BE2C (cell line): ENCODE measurements around the gene CYSTM1.

Experiments used
- DNase-seq: peaks from one replicate; pipeline ENCODE4 v3.0.0-alpha.2; 2020
- H3K27me3 ChIP-seq: fragments of 250-450 bp; sonication (Bioruptor Pico); 2 replicates; pipeline ENCODE4 v1.5.1; 2020; ENCODE audit warnings: mild to moderate bottlenecking
- H3K36me3 ChIP-seq: fragments of 250-450 bp; sonication (Bioruptor Pico); 2 replicates; pipeline ENCODE4 v1.5.1; 2020; ENCODE audit warnings: mild to moderate bottlenecking
- H3K4me1 ChIP-seq: fragments of 250-450 bp; sonication (Bioruptor Pico); 2 replicates; pipeline ENCODE4 v1.5.1; 2020
- H3K4me3 ChIP-seq: 2 replicates; pipeline ENCODE4 v1.5.1; 2011; ENCODE audit warnings: low read depth, low read length
- H3K9me3 ChIP-seq: fragments of 250-450 bp; sonication (Bioruptor Pico); 2 replicates; pipeline ENCODE4 v1.5.1; 2020
- TF ChIP-seq, protein P1 (sequence below): IDR thresholded peaks from 2 replicates; pipeline ENCODE4 v1.5.1; 2012; ENCODE audit warnings: mild to moderate bottlenecking, low read depth, low read length

The CYSTM1 gene

DNA sequence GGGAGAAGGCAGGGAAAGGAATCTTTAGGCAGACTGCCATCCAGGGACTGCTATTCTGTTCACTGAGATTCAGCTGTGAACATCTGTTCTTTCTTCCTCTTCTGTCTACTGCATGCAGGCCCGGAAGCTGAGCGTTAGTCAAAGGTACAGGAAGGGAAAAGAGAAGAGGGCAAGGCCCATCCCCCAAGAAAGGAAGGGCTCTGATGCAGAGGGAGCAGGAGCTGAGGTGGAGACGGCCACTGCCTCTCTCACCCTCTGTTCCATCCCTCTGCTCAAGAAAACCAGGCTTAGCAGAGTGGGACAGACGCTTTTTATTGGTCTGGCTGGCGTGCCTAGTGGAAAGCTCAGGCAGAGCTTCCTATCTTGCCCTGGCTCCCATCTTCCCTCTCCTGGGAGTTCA is 70.4 kb downstream of the CYSTM1 start:
- DNase-seq: no peak
- Histone ChIP-seq H3K9me3 (no peaks in the 10 kb centered on the region), H3K4me3 (no peak overlapping the region), H3K27me3 (no peaks in the 10 kb centered on the region), H3K36me3 (peaks cover 14% of the 10 kb centered on the region), H3K4me1 (peaks cover 12% of the 10 kb centered on the region)
- TF ChIP-seq, protein P1, sequence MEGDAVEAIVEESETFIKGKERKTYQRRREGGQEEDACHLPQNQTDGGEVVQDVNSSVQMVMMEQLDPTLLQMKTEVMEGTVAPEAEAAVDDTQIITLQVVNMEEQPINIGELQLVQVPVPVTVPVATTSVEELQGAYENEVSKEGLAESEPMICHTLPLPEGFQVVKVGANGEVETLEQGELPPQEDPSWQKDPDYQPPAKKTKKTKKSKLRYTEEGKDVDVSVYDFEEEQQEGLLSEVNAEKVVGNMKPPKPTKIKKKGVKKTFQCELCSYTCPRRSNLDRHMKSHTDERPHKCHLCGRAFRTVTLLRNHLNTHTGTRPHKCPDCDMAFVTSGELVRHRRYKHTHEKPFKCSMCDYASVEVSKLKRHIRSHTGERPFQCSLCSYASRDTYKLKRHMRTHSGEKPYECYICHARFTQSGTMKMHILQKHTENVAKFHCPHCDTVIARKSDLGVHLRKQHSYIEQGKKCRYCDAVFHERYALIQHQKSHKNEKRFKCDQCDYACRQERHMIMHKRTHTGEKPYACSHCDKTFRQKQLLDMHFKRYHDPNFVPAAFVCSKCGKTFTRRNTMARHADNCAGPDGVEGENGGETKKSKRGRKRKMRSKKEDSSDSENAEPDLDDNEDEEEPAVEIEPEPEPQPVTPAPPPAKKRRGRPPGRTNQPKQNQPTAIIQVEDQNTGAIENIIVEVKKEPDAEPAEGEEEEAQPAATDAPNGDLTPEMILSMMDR: no peak

DNA sequence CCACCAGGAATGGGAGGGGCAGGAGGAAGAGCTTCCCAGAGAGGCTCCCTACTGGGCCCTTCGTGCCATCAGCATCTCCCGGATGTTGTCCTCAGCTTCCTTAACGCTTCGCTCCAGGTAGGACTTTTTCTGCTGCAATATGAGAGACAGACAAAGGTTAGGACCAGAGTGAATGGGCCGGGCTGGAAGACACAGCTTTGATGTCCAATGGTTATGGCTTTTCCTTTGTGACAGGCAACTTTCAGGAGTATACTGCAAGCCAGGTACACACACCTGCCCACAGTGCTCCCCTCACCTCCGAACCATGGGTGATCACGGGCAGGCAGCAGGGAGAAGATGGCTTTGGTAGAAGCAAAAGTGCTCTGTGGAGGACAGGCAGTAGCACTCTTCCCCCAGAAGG is 70.9 kb downstream of the CYSTM1 start:
- no peak overlapping the region for H3K4me3 ChIP-seq
- TF ChIP-seq, protein P1: no peak
- peaks cover 9% of the 10 kb centered on the region for H3K4me1 ChIP-seq
- peaks cover 14% of the 10 kb centered on the region for H3K36me3 ChIP-seq
- H3K27me3 ChIP-seq: no peaks in the 10 kb centered on the region
- no peak for DNase-seq
- no peaks in the 10 kb centered on the region for H3K9me3 ChIP-seq

DNA sequence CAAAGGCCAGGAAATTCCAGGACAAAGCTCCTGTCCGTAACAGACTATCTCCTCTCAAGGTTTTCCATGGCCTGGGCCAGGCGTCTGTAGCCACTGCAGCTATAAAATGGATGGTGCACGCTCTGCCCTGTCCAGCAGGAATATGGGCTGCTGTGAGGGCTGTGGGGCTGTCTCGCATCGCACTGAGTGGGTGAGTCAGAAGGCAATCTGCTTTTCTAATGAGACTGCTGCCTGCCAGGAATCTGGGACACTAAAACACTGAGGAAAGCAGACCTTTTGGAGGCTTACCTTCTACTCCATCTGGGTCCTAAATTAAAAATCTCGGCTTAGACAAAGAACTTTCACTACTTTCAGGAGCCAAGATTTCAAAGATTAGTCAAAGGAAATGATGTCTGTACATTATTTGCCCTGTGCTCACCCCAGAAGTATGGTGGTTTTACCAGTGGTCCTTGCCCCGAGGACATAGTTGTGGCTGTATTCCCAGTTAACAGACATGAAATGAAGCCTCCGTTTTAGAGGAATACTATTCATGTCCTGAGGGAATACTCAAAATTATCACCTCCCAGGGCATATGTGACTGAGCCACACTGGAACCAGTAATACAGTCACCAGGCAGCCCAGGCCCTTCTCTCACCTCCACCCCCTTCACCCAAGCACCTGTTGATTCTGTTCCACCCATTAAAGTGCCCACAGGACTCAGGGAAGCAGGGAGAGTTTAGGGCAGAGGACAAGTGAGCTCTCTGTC is 71.6 kb downstream of the CYSTM1 start:
- Histone ChIP-seq H3K36me3 (peaks cover 14% of the 10 kb centered on the region), H3K4me3 (no peak overlapping the region), H3K9me3 (no peaks in the 10 kb centered on the region), H3K4me1 (peaks cover 6% of the 10 kb centered on the region), H3K27me3 (no peaks in the 10 kb centered on the region)
- TF ChIP-seq, protein P1: no peak
- DNase-seq: peak; percentile 71

DNA sequence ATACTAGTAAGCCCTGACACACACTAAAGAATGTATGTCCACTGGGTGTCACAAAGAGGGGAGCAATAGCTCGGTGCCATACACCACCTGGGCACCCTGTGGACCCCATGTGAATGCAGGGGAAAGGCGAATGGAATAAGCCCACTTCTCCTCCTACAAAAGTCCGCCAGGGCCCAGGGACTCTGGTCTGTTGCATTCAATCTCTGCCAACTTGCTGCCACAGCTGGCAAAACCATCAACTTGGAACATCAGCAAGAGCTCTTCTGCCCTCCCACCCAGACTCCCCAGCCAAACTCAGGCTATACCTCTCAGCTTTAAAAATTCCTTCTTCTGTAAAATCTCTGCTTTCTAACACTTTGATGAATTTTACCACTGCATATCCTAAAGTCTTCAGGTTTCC is 73.4 kb downstream of the CYSTM1 start:
- Histone ChIP-seq H3K4me1 (no peaks in the 10 kb centered on the region), H3K36me3 (peaks cover 14% of the 10 kb centered on the region), H3K4me3 (no peak overlapping the region), H3K27me3 (no peaks in the 10 kb centered on the region), H3K9me3 (no peaks in the 10 kb centered on the region)
- TF ChIP-seq, protein P1: no peak
- no peak for DNase-seq

DNA sequence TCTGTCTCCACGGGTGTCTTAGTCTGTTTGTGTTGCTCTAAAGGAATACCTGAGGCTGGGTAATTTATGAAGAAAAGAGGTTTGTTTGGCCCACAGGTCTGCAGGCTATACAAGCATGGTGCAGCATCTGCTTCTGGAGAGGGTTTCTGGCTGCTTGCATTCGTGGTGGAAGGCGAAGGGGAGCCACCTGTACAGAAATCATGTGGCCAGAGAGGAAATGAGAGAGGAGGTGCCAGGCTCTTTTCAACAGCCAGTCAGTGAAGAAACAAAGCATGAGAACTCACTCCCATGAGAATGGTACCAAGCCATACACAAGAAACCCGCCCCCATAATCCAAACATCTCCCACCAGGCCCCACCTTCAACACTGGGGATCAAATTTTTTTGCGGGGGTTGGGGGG is 74.5 kb downstream of the CYSTM1 start:
- Histone ChIP-seq H3K4me1 (no peaks in the 10 kb centered on the region), H3K36me3 (peaks cover 11% of the 10 kb centered on the region)

DNA sequence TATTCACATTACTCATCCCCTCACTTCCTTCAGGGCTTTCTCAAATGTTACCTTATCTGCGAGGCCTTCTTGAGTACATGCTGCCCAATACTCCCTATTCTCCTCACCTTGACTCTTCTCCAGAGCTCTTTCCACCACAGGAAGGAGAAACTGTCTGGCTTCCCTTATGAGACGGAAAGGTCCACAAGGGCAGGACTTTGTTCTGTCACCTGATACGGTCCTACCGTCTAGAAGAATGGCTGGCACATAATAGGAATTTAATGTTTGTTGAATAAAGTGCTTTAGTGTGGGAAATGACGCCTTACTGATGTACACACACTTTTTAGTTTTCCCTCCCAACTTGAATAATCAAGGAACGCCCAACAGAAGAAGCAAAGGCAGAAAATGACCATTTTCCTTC is 75.4 kb downstream of the CYSTM1 start:
- no peak for DNase-seq
- Histone ChIP-seq H3K9me3 (no peaks in the 10 kb centered on the region), H3K4me1 (no peaks in the 10 kb centered on the region), H3K27me3 (no peaks in the 10 kb centered on the region), H3K4me3 (no peak overlapping the region), H3K36me3 (peaks cover 4% of the 10 kb centered on the region; the same call in 1 of the 2 replicates)
- TF ChIP-seq, protein P1: no peak

More for the DNA sequence above, 74.5 kb downstream of the CYSTM1 start:
- DNase-seq: no peak
- TF ChIP-seq, protein P1: no peak
- Histone ChIP-seq H3K9me3 (no peaks in the 10 kb centered on the region), H3K4me3 (no peak overlapping the region), H3K27me3 (no peaks in the 10 kb centered on the region)
